ENCODE data around the gene NUDCD2.
A peak's percentile ranks its signal among the peaks of the same experiment; 100 is the strongest.
"Not testable (repeated sequence)": the region's sequence is repeated elsewhere in the genome, so short reads cannot be mapped to it uniquely, and the experiment has no call there.

Gene NUDCD2

GRCh38 chr5:163463063-163463435 lies 3.1 kb upstream of the NUDCD2 start:
- no peak for DNase-seq

GRCh38 chr5:163460562-163461171 lies 765 bp upstream of the NUDCD2 start, which contains the start of gene HMMR:
HMMR (plus strand) TSS chr5:163460632; CDS start chr5:163460693, 61 bp downstream.
- no peak for DNase-seq

GRCh38 chr5:163459462-163459818 lies 462 bp downstream of the NUDCD2 start:
- DNase-seq: no peak

- DNase-seq: no peak
These were observed 1.0 kb downstream of the NUDCD2 start for GRCh38 chr5:163458778-163459385.

- no peak for DNase-seq
These were observed 3.1 kb downstream of the NUDCD2 start for GRCh38 chr5:163456840-163457239.

GRCh38 chr5:163456029-163456589 lies 3.8 kb downstream of the NUDCD2 start:
- DNase-seq: no peak

- not testable (repeated sequence) for DNase-seq
These were observed 4.5 kb downstream of the NUDCD2 start for GRCh38 chr5:163455406-163455805.

GRCh38 chr5:163453705-163454104 lies 6.2 kb downstream of the NUDCD2 start:
- DNase-seq: no peak

- no peak for DNase-seq
These were observed 8.4 kb downstream of the NUDCD2 start for GRCh38 chr5:163451489-163451888.

- DNase-seq: no peak
These were observed 11.4 kb downstream of the NUDCD2 start for GRCh38 chr5:163448491-163448890.

- DNase-seq: no peak
These were observed 12.0 kb downstream of the NUDCD2 start for GRCh38 chr5:163447875-163448274.

GRCh38 chr5:163447191-163447590 lies 12.7 kb downstream of the NUDCD2 start:
- DNase-seq: no peak

GRCh38 chr5:163445345-163445744 lies 14.6 kb downstream of the NUDCD2 start:
- no peak for DNase-seq

GRCh38 chr5:163444526-163444925 lies 15.4 kb downstream of the NUDCD2 start:
- DNase-seq: no peak

- no peak for DNase-seq
These were observed 18.9 kb downstream of the NUDCD2 start for GRCh38 chr5:163440954-163441353.

GRCh38 chr5:163439092-163439425 lies 20.8 kb downstream of the NUDCD2 start:
- no peak for DNase-seq

- peak; percentile 83 for DNase-seq
These were observed 22.4 kb downstream of the NUDCD2 start, which contains the start of gene CCNG1 for GRCh38 chr5:163437309-163438182. CCNG1 (plus strand) TSS chr5:163437595; CDS start chr5:163439257, 1,662 bp downstream.

GRCh38 chr5:163437011-163437308 lies 22.9 kb downstream of the NUDCD2 start:
- DNase-seq: no peak

GRCh38 chr5:163436515-163436914 lies 23.4 kb downstream of the NUDCD2 start:
- DNase-seq: no peak

GRCh38 chr5:163434401-163434866 lies 25.5 kb downstream of the NUDCD2 start:
- DNase-seq: peak; percentile 17

GRCh38 chr5:163433271-163433670 lies 26.6 kb downstream of the NUDCD2 start:
- DNase-seq: no peak

- DNase-seq: no peak
These were observed 27.4 kb downstream of the NUDCD2 start for GRCh38 chr5:163432544-163432943.

GRCh38 chr5:163426128-163426527 lies 33.8 kb downstream of the NUDCD2 start:
- not testable (repeated sequence) for DNase-seq

- DNase-seq: no peak
These were observed 35.1 kb downstream of the NUDCD2 start for GRCh38 chr5:163424836-163425235.
